NCI-H748 (cell line): ENCODE measurements around the gene CA6.
"Not testable (repeated sequence)": the region's sequence is repeated elsewhere in the genome, so short reads cannot be mapped to it uniquely, and the experiment has no call there.

Experiments
- DNase-seq: peaks from one replicate; lab custom pipeline; 2025; ENCODE audit not compliant: unreplicated experiment; lab: John Stamatoyannopoulos, UW

CA6 gene

GRCh38 chr1:8968902-8969301 is 23.2 kb downstream of the CA6 start:
- not testable (repeated sequence) for DNase-seq

- DNase-seq, result no peak
Observed at GRCh38 chr1:8969937-8970336, 24.3 kb downstream of the CA6 start.

GRCh38 chr1:8970870-8971337 is 25.2 kb downstream of the CA6 start:
- no peak for DNase-seq

GRCh38 chr1:8974551-8974950 is 28.9 kb downstream of the CA6 start:
- DNase-seq, result no peak

- DNase-seq, result no peak
Observed at GRCh38 chr1:8976338-8976737, 30.7 kb downstream of the CA6 start.

GRCh38 chr1:8976896-8977450 is 31.3 kb downstream of the CA6 start:
- DNase-seq, result no peak

- DNase-seq, result no peak
Observed at GRCh38 chr1:8980656-8981055, 35.0 kb downstream of the CA6 start.

GRCh38 chr1:8981169-8981568 is 35.5 kb downstream of the CA6 start:
- no peak for DNase-seq

- DNase-seq, result no peak
Observed at GRCh38 chr1:8984203-8984602, 38.5 kb downstream of the CA6 start.

- DNase-seq, result no peak
Observed at GRCh38 chr1:8984990-8985389, 39.3 kb downstream of the CA6 start.

GRCh38 chr1:8985915-8986813 is 40.5 kb downstream of the CA6 start:
- DNase-seq, result no peak

- no peak for DNase-seq
Observed at GRCh38 chr1:8986814-8987190, 41.1 kb downstream of the CA6 start.

- DNase-seq, result peak; percentile 5
Observed at GRCh38 chr1:8987881-8988617, 42.4 kb downstream of the CA6 start.

- DNase-seq, result no peak
Observed at GRCh38 chr1:8988618-8988967, 42.9 kb downstream of the CA6 start.

GRCh38 chr1:8989061-8989460 is 43.4 kb downstream of the CA6 start:
- no peak for DNase-seq

- no peak for DNase-seq
Observed at GRCh38 chr1:8989821-8990220, 44.2 kb downstream of the CA6 start.

- no peak for DNase-seq
Observed at GRCh38 chr1:8992936-8993687, 47.4 kb downstream of the CA6 start.

GRCh38 chr1:8993962-8994675 is 48.5 kb downstream of the CA6 start:
- DNase-seq, result not testable (repeated sequence)

GRCh38 chr1:9001534-9002214 is 56.0 kb downstream of the CA6 start:
- not testable (repeated sequence) for DNase-seq

- not testable (repeated sequence) for DNase-seq
Observed at GRCh38 chr1:9002215-9002560, 56.5 kb downstream of the CA6 start.
